Prostate gland (tissue), 2 donors: Measurements from ENCODE around the gene ACOXL. TPM values are rescaled to one million over a fixed set of nuclear protein-coding genes. Genes with fewer than 3 reads are reported as not detected.

ENCODE experiments used
- DNase-seq: peaks from one replicate; pipeline ENCODE4 v3.0.0-alpha.2; 2019; ENCODE audit warnings: low spot score
- H3K27ac ChIP-seq, 2 donors: fragments of 200-600 bp; sonication (generic); 2 replicates each; pipeline ENCODE4 v1.5.1; 2017 to 2019
- H3K27me3 ChIP-seq: fragments of 200-600 bp; sonication (generic); replicated peaks from 2 replicates; pipeline ENCODE4 v1.5.1; 2019; ENCODE audit not compliant: insufficient read depth
- H3K36me3 ChIP-seq, 2 donors: fragments of 200-600 bp; sonication (generic); 1 replicate in 1 of 2; 2 replicates in 1 of 2; pipeline versions ENCODE4 v1.5.1 to v1.8.1; 2017 to 2019
- H3K4me1 ChIP-seq: fragments of 200-600 bp; sonication (generic); replicated peaks from 2 replicates; pipeline ENCODE4 v1.5.1; 2019
- H3K4me3 ChIP-seq, 2 donors: fragments of 200-600 bp; sonication (generic); 2 replicates each; pipeline ENCODE4 v1.5.1; 2017 to 2019
- H3K9me3 ChIP-seq: fragments of 200-600 bp; sonication (generic); 2 replicates; pipeline ENCODE4 v1.5.1; 2017
- POLR2A ChIP-seq: fragments of 450-650 bp; IDR thresholded peaks from one replicate; pipeline ENCODE4 v1.6.1; 2016; ENCODE audit warnings: antibody characterized with exemption, mild to moderate bottlenecking
- POLR2AphosphoS5 ChIP-seq: sonication (generic); formaldehyde crosslinking; IDR thresholded peaks from one replicate; pipeline ENCODE4 v1.6.1; 2017; ENCODE audit warnings: antibody characterized with exemption
- WGBS: methylation state at CpG from one replicate; pipeline ENCODE4 v1.1.5; 2018; 5-methylcytosine and 5-hydroxymethylcytosine counted together
- intact Hi-C: fragments of 100-400 bp; cut with DNase I; formaldehyde crosslinking; loops from one replicate; pipeline ENCODE4 v1.14.2; 2022
- total RNA-seq, 2 donors: library from RNA; depleted of rRNA; stranded (reverse); fragments of >200 nt; gene quantifications; one replicate each; pipeline ENCODE4 v1.1.0, GENCODE V29; 2016
- TF ChIP-seq, protein P1 (sequence below), 4 experiments: fragments of 200-600 bp in 2 of 4; fragments of 450-650 bp in 2 of 4; sonication (generic) in 2 of 4; IDR thresholded peaks; 1 replicate in 3 of 4; 2 replicates in 1 of 4; pipeline ENCODE4 v1.5.1; 2016 to 2019; ENCODE audit warnings: antibody characterized with exemption in 4 of 4, mild to moderate bottlenecking in 2 of 4, moderate library complexity in 2 of 4

Gene ACOXL
- total RNA-seq, 2 donors from 2014 or later: 8.0 to 8.3 TPM

DNA sequence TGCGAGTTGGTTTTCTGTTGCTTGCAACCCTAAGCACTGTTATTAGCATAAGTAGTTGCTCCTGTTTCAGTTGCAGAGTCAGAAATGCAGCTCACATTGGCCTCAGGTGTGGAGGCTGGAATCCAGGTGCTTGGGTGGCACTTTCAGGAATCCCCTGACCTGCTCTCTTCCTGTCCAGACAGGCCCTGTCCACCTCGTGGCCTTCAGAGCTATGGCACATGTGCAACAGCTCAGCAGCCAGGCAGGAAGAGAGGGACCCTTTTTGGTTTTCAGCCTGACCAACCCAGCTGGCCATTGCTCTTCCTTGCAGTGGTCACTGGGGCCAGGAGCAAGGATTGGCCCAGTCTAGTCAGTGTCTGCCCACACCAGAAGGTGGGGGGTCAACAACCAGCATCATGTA is 12.7 kb downstream of the ACOXL start:
- 69% methylated on average over 2 of the region's 2 CpGs for WGBS
- no peaks in the 10 kb centered on the region for H3K36me3 ChIP-seq
- no peaks in the 10 kb centered on the region for H3K4me1 ChIP-seq
- TF ChIP-seq, protein P1, sequence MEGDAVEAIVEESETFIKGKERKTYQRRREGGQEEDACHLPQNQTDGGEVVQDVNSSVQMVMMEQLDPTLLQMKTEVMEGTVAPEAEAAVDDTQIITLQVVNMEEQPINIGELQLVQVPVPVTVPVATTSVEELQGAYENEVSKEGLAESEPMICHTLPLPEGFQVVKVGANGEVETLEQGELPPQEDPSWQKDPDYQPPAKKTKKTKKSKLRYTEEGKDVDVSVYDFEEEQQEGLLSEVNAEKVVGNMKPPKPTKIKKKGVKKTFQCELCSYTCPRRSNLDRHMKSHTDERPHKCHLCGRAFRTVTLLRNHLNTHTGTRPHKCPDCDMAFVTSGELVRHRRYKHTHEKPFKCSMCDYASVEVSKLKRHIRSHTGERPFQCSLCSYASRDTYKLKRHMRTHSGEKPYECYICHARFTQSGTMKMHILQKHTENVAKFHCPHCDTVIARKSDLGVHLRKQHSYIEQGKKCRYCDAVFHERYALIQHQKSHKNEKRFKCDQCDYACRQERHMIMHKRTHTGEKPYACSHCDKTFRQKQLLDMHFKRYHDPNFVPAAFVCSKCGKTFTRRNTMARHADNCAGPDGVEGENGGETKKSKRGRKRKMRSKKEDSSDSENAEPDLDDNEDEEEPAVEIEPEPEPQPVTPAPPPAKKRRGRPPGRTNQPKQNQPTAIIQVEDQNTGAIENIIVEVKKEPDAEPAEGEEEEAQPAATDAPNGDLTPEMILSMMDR (IDR thresholded peaks at IDR 0.05): no peak
- TF ChIP-seq POLR2AphosphoS5 (no peak), POLR2A (no peak)
- H3K9me3 ChIP-seq: no peaks in the 10 kb centered on the region
- H3K27ac ChIP-seq: no peak overlapping the region
- intact Hi-C loops: no loop called here
- H3K4me3 ChIP-seq: no peak overlapping the region
- H3K27me3 ChIP-seq: no peaks in the 10 kb centered on the region
- no peak for DNase-seq

DNA sequence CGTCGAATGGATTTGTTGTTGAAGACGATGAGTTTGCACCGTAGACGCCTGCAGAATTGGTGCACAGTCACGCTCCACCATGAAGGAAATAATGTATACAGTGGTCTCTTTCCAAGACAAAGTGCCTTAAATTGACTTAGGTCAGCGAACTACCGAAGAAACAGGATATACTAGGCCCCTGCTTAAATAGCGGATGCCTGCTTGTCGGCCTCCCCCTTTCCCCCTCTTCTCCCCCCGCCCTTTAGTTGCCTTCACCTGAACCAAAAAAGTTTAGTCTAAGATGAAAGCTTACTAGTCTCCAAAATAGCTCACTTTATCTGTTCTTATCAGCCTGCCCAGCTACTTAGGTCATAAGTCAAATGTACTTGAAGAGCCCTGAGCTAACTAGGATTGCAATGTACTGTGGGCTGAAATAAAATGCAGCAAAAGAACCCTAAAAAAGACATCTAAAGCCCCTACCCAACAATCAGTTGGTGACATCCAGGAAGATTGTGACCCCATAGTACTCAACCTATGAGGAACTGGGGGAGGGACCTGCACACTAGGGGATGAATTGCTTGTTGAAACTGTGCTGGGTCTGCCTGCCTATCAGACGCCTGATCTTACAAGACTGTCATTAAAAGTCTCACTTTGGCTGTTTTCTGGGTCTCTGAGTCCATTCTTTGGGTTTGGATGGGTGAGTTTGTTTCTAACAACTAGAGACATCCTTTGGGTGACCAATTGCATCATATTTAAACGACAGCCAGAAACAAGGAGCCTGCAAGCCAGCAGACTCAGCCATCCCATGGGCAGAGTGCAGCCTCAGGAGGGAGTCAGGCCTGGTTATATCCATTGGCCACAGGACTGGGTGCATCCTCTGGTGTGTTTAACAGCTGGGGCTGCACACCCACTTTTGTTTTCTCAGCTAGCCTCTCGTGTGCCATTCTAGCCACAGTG is 14.5 kb downstream of the ACOXL start:
- TF ChIP-seq POLR2A (no peak), POLR2AphosphoS5 (no peak)
- TF ChIP-seq, protein P1 (IDR thresholded peaks at IDR 0.05): no peak
- Histone ChIP-seq H3K4me3 (no peak overlapping the region), H3K9me3 (no peaks in the 10 kb centered on the region), H3K27me3 (no peaks in the 10 kb centered on the region), H3K4me1 (no peaks in the 10 kb centered on the region), H3K36me3 (no peaks in the 10 kb centered on the region), H3K27ac (peak overlapping the region in 1 of 2 donors; percentile 26)
- intact Hi-C loops: no loop called here
- WGBS: 83% methylated on average over 14 of the region's 14 CpGs
- no peak for DNase-seq

DNA sequence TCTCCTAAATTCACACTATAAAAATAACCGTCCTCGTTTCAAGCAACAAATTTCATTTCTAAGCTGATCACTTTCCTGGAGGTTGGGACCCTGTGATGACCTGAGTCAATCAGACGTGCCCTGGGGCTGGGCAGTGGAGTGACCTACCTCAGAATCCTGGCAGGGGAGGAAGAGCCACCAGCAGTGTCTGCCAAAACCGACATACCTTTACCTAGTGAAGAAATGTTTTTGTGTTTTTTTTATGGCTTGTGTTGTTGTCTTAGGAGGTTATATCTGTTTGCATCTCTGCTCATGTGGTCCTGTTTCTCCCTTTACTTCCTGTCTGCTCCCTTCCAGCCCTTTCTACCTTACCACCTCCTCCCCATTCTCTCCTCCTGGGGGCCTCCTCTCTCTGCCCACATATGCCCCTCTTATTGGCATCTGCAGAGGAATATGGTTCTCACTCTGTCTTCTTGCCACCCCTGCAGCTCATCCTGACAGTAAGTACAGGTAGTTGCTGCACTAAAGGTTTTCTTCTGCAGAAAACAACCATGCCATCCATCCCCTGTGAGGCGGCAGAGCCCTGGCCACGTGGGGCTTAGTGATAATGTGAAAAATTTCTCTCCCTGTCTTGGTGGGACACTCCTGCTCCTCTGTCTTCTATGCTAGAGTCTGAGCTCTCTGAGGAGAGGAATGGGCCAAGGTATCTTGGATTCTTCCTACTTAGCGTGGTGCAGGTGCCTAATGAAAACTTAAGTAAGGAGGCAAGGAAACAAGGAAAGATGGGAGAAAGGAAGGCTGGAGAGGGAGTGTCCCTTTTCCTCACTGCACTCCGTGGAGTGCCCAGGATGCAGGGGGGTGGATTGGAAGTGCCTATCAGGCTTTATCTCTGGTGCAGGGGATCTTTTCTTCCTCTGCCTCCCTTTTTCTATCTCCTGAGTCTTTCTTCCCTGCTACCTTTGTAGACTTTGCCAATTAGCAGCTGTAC is 15.4 kb downstream of the ACOXL start:
- H3K4me3 ChIP-seq: peak overlapping the region in 1 of 2 donors; percentile 0
- no peaks in the 10 kb centered on the region for H3K36me3 ChIP-seq
- intact Hi-C loops: no loop called here
- TF ChIP-seq, protein P1 (IDR thresholded peaks at IDR 0.05): no peak
- no peak for TF ChIP-seq POLR2A
- TF ChIP-seq POLR2AphosphoS5: peak; percentile 24
- DNase-seq: peak; percentile 24
- H3K9me3 ChIP-seq: no peaks in the 10 kb centered on the region
- 33% methylated on average over 8 of the region's 8 CpGs for WGBS
- H3K27ac ChIP-seq: peak overlapping the region in 1 of 2 donors; percentile 26
- H3K27me3 ChIP-seq: no peaks in the 10 kb centered on the region
- no peaks in the 10 kb centered on the region for H3K4me1 ChIP-seq

DNA sequence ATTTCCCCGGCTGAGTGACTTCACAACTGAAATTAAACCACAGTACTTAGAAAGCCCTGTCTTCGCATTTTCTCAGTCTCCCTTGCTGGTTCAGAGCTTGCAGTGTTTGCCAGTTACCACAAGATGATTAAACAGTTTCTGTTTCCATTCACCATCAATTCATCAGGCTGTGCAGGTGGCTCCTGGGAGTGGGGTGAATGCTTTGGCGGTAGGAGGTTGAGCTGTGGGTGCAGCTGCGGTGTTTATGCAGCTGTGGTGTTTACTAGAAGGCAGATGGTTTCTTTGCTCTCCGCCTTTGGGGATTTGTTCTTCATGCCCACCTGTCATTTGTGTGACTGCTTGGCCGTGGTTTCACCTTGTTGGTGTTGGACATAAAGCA is 16.1 kb downstream of the ACOXL start:
- intact Hi-C loops: no loop called here
- Histone ChIP-seq H3K4me3 (peak overlapping the region in 1 of 2 donors; percentile 0), H3K36me3 (no peaks in the 10 kb centered on the region), H3K27me3 (no peaks in the 10 kb centered on the region), H3K27ac (peak overlapping the region in 1 of 2 donors; percentile 26), H3K9me3 (no peaks in the 10 kb centered on the region), H3K4me1 (no peaks in the 10 kb centered on the region)
- TF ChIP-seq POLR2AphosphoS5 (no peak), POLR2A (no peak)
- TF ChIP-seq, protein P1 (IDR thresholded peaks at IDR 0.05): no peak
- no peak for DNase-seq
- WGBS: 25% methylated on average over 6 of the region's 6 CpGs
